IgD-negative memory B cell (primary cell): ENCODE results near the gene CTNNBL1. TPM values are rescaled to one million over a fixed set of nuclear protein-coding genes. Genes with fewer than 3 reads are reported as not detected.
"Not testable (repeated sequence)": the region's sequence is repeated elsewhere in the genome, so short reads cannot be mapped to it uniquely, and the experiment has no call there.

ENCODE experiments used
- H3K27ac Mint-ChIP-seq, 3 donors: one replicate each; pipeline ENCODE4 v1.8.0; 2020 to 2022; ENCODE audit warnings: mild to moderate bottlenecking in 3 of 3, mixed read lengths in 3 of 3, moderate library complexity in 1 of 3
- H3K27me3 Mint-ChIP-seq: one replicate; pipeline ENCODE4 v1.8.0; 2021; ENCODE audit warnings: mixed read lengths
- H3K36me3 Mint-ChIP-seq: one replicate; pipeline ENCODE4 v1.8.0; 2020; ENCODE audit warnings: mild to moderate bottlenecking, mixed read lengths
- H3K4me1 Mint-ChIP-seq, 3 donors: one replicate each; pipeline ENCODE4 v1.8.0; 2020 to 2022; ENCODE audit warnings: mixed read lengths in 3 of 3, mild to moderate bottlenecking in 1 of 3
- H3K4me3 Mint-ChIP-seq, 4 donors: one replicate each; pipeline ENCODE4 v1.8.0; 2020 to 2022; ENCODE audit warnings: mild to moderate bottlenecking in 4 of 4, mixed read lengths in 4 of 4, moderate library complexity in 3 of 4
- H3K9me3 Mint-ChIP-seq, 3 donors: one replicate each; pipeline ENCODE4 v1.8.0; 2020 to 2021; ENCODE audit warnings: mixed read lengths in 3 of 3, mild to moderate bottlenecking in 1 of 3
- polyA plus RNA-seq: library from polyadenylated mRNA; unstranded; fragments of 300-500 nt; fragmentation: Illumina TruSeq; gene quantifications from one replicate; pipeline ENCODE4 v1.2.3, GENCODE V29; 2021

Gene CTNNBL1
- polyA plus RNA-seq, 1 donor from 2014 or later = 119 TPM

DNA sequence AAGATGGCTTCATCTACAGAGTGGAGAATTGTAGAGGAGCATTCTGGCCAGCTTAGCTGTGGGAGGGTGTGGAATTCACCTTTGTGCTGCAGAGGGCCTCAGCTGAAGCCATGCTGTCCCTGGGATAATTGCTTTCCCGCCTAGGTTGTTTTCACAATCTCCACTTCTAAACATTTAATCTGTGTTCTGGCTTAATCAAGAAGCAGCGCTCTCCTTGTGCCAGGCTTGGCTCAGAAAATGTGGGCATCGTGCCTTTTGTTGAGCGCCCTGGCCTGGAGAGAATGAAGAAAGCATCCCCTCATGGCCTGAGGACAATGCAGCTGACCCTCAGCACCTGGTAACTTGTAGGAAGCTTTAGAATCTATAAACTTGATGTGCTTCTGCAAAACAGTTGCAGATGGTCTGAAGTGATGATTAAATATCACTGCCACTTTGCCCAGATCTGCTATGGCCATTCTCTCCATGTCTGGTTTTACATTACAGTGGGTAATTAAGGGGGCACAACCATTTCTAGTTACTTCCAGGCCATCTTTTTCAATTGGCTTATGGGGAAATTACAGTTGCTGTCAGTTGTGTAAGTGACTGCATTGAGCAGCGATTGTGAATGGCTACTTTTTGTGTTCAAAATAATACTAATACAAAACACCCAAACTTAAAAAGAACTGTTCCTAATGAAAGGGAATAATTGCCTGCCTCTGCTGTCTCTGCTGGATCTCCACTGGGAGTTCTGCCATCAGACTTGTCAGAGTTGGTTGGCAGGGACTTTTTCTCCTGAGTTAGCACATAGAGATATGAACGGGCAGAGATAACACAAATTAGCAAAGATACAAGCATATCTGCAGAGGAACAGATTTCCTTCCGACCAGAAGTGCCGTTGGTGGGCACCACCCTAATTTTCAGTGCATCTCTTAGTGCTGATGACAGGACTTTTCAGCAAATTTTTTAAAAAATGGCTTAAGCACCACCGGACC lies 18.4 kb downstream of the CTNNBL1 start:
- peaks cover 20 to 28% (median 26%) of the 10 kb centered on the region in 3 donors for H3K4me1 Mint-ChIP-seq
- no peak overlapping the region for H3K27ac Mint-ChIP-seq
- H3K9me3 Mint-ChIP-seq = no peaks in the 10 kb centered on the region
- no peak overlapping the region for H3K4me3 Mint-ChIP-seq
- no peaks in the 10 kb centered on the region for H3K27me3 Mint-ChIP-seq
- peaks cover 17% of the 10 kb centered on the region for H3K36me3 Mint-ChIP-seq

- Mint-ChIP-seq H3K27me3 (no peaks in the 10 kb centered on the region), H3K27ac (no peak overlapping the region), H3K4me3 (no peak overlapping the region), H3K4me1 (peaks cover 18 to 28% (median 20%) of the 10 kb centered on the region in 3 donors), H3K9me3 (no peaks in the 10 kb centered on the region), H3K36me3 (peaks cover 17% of the 10 kb centered on the region)
Observed at GRCh38 chr20:37713396-37713795, 19.6 kb downstream of the CTNNBL1 start.

GRCh38 chr20:37714978-37715672 lies 21.3 kb downstream of the CTNNBL1 start:
- Mint-ChIP-seq H3K4me3 (no peak overlapping the region), H3K36me3 (peaks cover 17% of the 10 kb centered on the region)

DNA sequence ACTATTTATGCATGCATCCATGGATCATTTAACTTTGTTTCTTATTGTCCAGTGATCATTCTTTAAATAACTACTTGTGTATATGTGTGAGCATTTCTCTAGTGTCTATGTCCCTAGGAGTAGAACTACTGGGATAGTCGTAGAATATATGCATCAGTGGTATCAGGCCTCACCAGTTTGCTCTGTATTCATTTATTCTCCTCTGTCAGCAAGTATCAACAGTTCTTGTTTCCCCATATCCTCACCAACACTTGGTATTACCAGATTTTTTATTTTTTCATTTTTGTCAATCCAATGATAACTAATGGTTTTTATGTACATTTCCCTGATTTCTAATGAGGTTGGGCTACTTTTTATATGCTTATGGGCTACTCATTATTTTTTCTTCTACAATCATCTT lies 27.9 kb downstream of the CTNNBL1 start:
- no peaks in the 10 kb centered on the region for H3K27me3 Mint-ChIP-seq
- peaks cover 0 to 13% (median 2%) of the 10 kb centered on the region in 3 donors for H3K9me3 Mint-ChIP-seq
- no peak overlapping the region for H3K4me3 Mint-ChIP-seq
- H3K27ac Mint-ChIP-seq = no peak overlapping the region
- peaks cover 4 to 15% (median 10%) of the 10 kb centered on the region in 3 donors for H3K4me1 Mint-ChIP-seq
- peaks cover 12% of the 10 kb centered on the region for H3K36me3 Mint-ChIP-seq

More at GRCh38 chr20:37714978-37715672, 21.3 kb downstream of the CTNNBL1 start:
- Mint-ChIP-seq H3K4me1 (peaks cover 17 to 32% (median 21%) of the 10 kb centered on the region in 3 donors), H3K27me3 (no peaks in the 10 kb centered on the region), H3K27ac (no peak overlapping the region), H3K9me3 (no peaks in the 10 kb centered on the region)

DNA sequence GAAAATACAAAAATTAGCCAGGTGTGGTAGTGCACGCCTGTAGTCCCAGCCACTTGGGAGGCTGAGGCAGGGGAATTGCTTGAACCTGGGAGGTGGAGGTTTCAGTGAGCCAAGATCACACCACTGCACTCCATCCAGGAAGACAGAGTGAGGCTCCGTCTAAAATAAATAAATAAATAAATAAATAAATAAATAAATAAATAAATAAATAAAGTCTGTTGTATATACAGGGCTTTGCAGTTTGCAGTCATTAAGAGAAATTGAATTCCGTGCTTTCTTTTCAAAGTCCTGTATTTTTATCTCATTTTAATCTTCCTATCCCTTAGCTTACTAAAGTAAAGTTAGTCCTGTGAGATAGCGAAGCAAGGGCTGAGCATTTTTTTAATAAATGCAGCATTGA lies 28.5 kb downstream of the CTNNBL1 start:
- H3K27me3 Mint-ChIP-seq, H3K27ac Mint-ChIP-seq, H3K4me3 Mint-ChIP-seq: not testable (repeated sequence)
- Mint-ChIP-seq H3K36me3 (peaks cover 11% of the 10 kb centered on the region), H3K4me1 (peaks cover 4 to 15% (median 9%) of the 10 kb centered on the region in 3 donors), H3K9me3 (peaks cover 0 to 13% (median 2%) of the 10 kb centered on the region in 3 donors)

- H3K4me1 Mint-ChIP-seq = peaks cover 12 to 21% (median 12%) of the 10 kb centered on the region in 3 donors
- peaks cover 11% of the 10 kb centered on the region for H3K36me3 Mint-ChIP-seq
- H3K4me3 Mint-ChIP-seq = no peak overlapping the region
- H3K27me3 Mint-ChIP-seq = no peaks in the 10 kb centered on the region
- no peak overlapping the region for H3K27ac Mint-ChIP-seq
- peaks cover 0 to 13% (median 2%) of the 10 kb centered on the region in 3 donors for H3K9me3 Mint-ChIP-seq
Observed at GRCh38 chr20:37723668-37724067, 29.8 kb downstream of the CTNNBL1 start.

GRCh38 chr20:37725165-37725564 lies 31.3 kb downstream of the CTNNBL1 start:
- Mint-ChIP-seq H3K9me3 (peaks cover 0 to 13% (median 2%) of the 10 kb centered on the region in 3 donors), H3K4me3 (no peak overlapping the region), H3K27ac (no peak overlapping the region), H3K27me3 (no peaks in the 10 kb centered on the region), H3K4me1 (peaks cover 8 to 20% (median 13%) of the 10 kb centered on the region in 3 donors), H3K36me3 (peaks cover 10% of the 10 kb centered on the region)

- no peaks in the 10 kb centered on the region for H3K27me3 Mint-ChIP-seq
Observed at GRCh38 chr20:37725855-37726254, 32.0 kb downstream of the CTNNBL1 start.

GRCh38 chr20:37726321-37726720 lies 32.5 kb downstream of the CTNNBL1 start:
- Mint-ChIP-seq H3K4me3 (no peak overlapping the region), H3K27ac (peak overlapping the region in 1 of 3 donors; percentile 17), H3K4me1 (peaks cover 8 to 17% (median 13%) of the 10 kb centered on the region in 3 donors), H3K27me3 (no peaks in the 10 kb centered on the region), H3K9me3 (peaks cover 0 to 7% (median 0%) of the 10 kb centered on the region in 3 donors), H3K36me3 (peaks cover 9% of the 10 kb centered on the region)

More at GRCh38 chr20:37725855-37726254, 32.0 kb downstream of the CTNNBL1 start:
- Mint-ChIP-seq H3K4me3 (no peak overlapping the region), H3K4me1 (peaks cover 8 to 18% (median 13%) of the 10 kb centered on the region in 3 donors), H3K9me3 (peaks cover 0 to 11% (median 0%) of the 10 kb centered on the region in 3 donors), H3K36me3 (peaks cover 10% of the 10 kb centered on the region), H3K27ac (no peak overlapping the region)

- H3K4me1 Mint-ChIP-seq = peaks cover 8 to 17% (median 13%) of the 10 kb centered on the region in 3 donors
- H3K27me3 Mint-ChIP-seq = no peaks in the 10 kb centered on the region
- H3K27ac Mint-ChIP-seq = peak overlapping the region in 1 of 3 donors; percentile 17
Observed at GRCh38 chr20:37726971-37727956, 33.4 kb downstream of the CTNNBL1 start.

GRCh38 chr20:37727957-37728634 lies 34.3 kb downstream of the CTNNBL1 start:
- peaks cover 8 to 17% (median 13%) of the 10 kb centered on the region in 3 donors for H3K4me1 Mint-ChIP-seq
- peak overlapping the region in 1 of 3 donors; percentile 17 for H3K27ac Mint-ChIP-seq

More at GRCh38 chr20:37726971-37727956, 33.4 kb downstream of the CTNNBL1 start:
- Mint-ChIP-seq H3K4me3 (no peak overlapping the region), H3K36me3 (peaks cover 6% of the 10 kb centered on the region), H3K9me3 (no peaks in the 10 kb centered on the region)

DNA sequence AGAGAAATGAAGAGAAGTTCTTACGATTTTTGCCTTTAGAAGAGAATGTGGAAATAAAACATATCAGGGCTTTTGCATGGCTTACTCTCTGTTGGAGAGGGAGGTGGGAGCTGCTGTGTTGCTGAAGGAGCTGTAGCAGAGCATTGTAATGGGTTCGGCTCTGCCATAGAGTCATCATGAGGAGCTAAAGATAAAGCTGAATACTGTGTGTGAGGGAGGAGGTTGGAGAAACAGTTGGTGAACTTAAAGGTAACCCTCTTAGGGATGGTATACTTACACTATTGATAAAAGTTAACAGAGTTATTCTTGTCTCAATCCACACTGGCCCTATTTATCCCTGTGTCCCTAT lies 34.8 kb downstream of the CTNNBL1 start:
- H3K36me3 Mint-ChIP-seq = peaks cover 6% of the 10 kb centered on the region
- H3K27ac Mint-ChIP-seq = peak overlapping the region in 1 of 3 donors; percentile 6
- no peaks in the 10 kb centered on the region for H3K9me3 Mint-ChIP-seq
- H3K4me1 Mint-ChIP-seq = peaks cover 8 to 16% (median 13%) of the 10 kb centered on the region in 3 donors
- no peaks in the 10 kb centered on the region for H3K27me3 Mint-ChIP-seq
- H3K4me3 Mint-ChIP-seq = no peak overlapping the region

More at GRCh38 chr20:37727957-37728634, 34.3 kb downstream of the CTNNBL1 start:
- Mint-ChIP-seq H3K27me3 (no peaks in the 10 kb centered on the region), H3K4me3 (no peak overlapping the region), H3K36me3 (peaks cover 6% of the 10 kb centered on the region), H3K9me3 (no peaks in the 10 kb centered on the region)

- Mint-ChIP-seq H3K4me1 (peaks cover 8 to 13% (median 12%) of the 10 kb centered on the region in 3 donors), H3K27ac (no peak overlapping the region)
Observed at GRCh38 chr20:37729452-37729851, 35.6 kb downstream of the CTNNBL1 start.

More at GRCh38 chr20:37729452-37729851, 35.6 kb downstream of the CTNNBL1 start:
- H3K9me3 Mint-ChIP-seq = no peaks in the 10 kb centered on the region
- no peak overlapping the region for H3K4me3 Mint-ChIP-seq
- no peaks in the 10 kb centered on the region for H3K27me3 Mint-ChIP-seq
- peaks cover 6% of the 10 kb centered on the region for H3K36me3 Mint-ChIP-seq
